GM21526 (cell line): ENCODE measurements around the gene CRYGN.

Experiments used
- ATAC-seq: cut with Tn5 transposase; IDR thresholded peaks from one replicate; pipeline ENCODE4 v1.9.1; 2021; ENCODE audit warnings: moderate library complexity; ENCODE audit not compliant: unreplicated experiment, low FRiP score

The CRYGN gene, protein sequence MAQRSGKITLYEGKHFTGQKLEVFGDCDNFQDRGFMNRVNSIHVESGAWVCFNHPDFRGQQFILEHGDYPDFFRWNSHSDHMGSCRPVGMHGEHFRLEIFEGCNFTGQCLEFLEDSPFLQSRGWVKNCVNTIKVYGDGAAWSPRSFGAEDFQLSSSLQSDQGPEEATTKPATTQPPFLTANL

DNA sequence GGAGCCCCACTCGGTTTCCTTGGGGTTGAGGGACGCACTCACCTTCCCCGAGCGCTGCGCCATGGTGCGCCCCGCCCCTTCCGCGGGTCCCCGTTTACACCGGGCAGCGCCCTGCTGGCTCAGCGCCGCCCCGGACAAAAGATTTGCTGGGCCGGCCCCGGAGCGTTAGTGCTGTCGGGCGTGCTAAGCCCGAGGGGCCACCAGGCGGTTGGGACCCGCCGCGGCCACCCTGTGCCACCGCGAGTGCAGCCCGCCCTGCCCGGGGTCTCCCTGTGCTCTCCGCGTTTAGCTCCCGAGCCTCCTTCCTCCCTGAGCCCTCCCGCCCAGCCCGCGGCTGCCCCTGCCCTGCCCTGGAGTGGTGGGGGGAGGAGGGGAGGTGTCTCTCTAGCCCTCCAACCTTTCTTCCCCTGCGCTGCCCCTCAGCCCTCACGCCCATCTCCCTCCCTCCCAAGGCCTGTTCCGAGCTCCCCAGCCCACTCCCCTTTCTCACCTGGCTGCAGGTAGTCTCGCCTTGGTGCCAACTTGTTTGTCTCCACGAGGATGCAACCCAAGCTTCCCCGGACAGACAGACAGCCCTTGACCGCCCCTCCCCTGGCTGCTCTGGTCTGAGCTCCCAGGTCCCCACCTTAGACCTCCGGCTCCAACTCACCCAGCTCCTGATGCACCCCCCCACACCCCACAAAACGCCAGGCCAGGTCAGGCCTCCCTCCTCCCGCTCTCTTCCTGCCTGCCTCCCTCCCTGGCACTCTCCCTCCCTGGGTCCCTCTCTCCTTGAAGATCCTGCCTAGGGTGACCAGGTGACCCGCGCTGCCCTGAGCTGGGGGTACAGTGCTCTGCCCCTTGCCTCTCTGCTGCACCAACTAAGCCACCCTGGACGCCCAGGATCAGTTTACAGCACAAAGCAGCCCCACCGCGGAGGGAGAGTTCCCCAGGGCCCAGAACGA, at the start of gene CRYGN:
Gene CRYGN, minus strand, starts transcription at position 287 of the 944 bp plus-strand sequence. Its CDS starts 224 bp downstream, at position 63.
- no peak for ATAC-seq

DNA sequence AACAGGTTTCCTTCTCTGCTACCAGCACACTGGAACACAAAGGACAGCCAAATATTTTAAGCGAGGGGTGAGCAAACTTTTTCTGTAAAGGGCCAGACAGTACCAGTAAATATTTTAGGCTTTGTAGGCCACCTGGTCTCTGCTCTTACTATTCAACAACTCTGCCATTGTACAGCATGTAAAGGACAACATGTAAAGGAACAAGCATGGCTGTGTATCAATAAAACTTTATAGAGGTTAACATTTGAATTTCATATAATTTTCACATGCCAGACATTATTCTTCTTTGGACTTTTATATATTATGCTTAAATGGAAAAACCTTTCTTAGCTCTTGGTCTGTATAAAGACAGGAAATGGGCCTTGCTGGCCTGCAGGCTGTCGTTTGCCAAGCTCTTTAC, 49.6 kb upstream of the CRYGN start:
- no peak for ATAC-seq

DNA sequence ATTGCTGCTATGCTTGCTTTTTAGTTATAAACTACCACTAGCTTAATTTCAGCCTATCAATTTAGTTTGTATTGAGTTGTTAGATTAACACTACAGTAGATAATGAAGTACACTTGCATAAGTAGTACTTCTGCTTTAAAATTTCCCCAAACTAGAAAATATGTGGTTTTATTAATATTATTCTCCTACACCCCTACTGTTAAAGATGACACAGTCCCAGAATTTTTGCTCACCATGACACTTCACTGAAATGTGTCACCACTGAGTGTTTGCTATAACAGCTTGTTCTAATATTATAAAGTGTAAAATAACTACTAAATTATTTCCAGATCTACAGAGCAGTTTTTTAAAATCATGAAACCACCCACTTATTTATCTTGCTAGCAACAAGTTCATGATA, 48.2 kb upstream of the CRYGN start:
- ATAC-seq: no peak

DNA sequence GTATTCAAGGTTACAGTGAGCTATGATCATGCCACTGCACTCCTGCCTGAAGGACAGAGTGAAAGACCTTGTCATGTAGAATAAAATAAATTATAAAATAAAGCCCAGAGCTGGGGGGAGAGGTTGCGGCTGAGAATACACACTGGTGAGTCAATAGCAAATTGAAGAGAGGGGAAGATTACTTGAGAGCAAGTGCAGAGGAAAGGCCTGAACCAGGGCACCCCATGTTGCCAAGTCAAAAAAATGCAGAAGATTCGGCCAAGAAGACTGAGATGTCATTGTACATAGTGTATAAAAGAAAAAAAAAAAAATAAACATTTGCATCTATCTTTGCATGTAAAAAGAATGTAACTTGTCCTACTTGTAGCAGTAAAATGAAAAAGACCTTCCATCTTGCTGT, 47.3 kb upstream of the CRYGN start:
- no peak for ATAC-seq

DNA sequence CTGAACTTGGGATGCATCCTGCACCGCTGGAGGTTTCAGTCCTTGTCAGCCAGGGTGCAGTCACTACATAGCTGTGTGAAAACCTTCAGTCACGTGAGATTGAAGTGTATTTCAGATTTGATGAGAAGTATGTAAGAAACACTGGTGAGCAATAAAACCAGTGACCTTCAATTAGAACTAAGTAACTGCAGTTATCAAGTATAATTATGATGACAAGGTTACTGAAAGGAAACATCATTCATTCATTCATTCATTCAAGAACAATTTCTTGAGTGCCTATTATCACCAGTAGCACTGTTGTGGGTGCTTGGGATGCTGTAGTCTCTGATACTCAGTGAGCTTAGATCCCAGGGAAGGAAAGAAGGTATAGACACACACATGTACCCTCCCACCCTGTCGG, 46.1 kb upstream of the CRYGN start:
- ATAC-seq: no peak

DNA sequence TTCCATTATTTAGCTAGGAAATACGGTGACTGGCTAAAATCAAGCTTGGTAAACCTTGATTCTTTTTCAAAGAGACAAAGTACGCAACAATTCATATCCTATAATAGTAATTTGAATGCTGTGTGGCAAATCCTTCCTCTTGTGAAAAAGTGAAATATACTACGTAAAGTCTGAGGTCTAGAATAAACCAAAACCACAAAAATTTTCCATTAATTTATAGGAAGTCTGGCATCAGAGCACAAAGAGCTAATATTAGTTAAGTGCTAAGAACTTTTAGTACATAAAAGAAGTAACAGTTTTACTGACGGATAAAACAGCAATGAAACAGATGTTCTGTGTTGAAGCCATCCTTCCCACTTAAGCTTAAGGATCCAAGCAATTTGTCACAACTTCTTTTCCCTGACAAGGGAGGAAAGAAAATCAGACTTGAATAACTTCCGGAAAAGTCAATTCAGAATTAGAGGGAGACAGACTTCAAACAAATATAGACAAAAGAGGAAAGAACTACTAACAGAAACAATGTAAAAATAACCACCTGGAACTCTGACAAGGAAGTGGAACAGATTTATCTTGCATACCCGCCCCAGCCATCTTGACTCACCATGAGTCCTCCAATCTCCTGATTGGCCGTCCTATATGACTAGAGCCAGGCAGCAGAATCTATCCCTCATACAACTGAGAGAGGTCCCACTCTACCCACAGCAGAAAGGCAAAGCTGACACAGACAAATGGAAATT, 45.2 kb upstream of the CRYGN start:
- no peak for ATAC-seq

DNA sequence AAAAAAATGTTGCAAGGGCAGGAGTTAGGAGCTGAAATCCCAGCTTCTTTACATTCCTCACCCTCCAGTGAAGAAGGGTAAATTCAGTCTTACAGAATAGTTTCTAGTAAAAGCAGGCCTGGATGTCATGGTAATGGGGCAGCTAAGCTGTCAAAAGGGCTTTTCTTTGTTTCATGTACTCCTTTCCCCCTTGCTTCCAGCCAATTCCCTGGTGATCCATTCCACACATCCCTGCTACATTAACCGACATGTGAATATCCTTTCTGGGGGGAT, 43.7 kb upstream of the CRYGN start:
- ATAC-seq: no peak

DNA sequence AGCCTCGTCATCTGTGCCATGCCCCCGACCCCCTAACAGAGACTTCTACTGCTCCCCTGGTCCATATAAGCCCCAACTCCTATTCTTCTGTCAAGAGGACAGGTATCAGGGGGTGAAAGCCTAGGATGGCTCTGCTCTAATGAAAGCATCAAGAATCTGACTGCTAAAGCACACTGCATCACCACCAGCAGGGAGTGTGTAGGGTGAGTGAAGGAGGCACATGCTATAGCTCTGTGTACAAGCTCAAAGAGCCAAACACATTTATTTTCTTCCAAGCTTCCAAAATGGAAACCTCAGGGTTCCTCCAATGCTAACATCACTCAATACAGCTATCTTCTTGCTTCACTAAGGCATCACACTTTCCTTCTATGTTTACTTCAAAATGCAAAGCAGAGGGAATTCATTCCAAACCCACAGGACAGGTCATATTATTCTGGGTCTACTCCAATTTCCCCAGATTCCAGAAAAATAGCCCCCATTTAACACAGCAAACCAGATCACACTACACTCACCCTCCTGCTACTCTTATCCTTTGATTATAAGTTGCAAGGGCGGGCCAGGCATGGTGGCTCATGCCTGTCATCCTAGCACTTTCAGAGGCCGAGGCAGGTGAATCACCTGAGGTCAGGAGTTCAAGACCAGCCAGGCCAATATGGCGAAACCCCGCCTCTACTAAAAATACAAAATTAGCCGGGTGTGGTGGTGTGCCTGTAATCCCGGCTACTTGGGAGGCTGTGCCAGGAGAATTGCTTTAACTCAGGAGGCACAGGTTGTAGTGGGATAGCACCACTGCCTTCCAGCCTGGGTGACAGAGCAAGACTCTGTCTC, 43.2 kb upstream of the CRYGN start:
- no peak for ATAC-seq

DNA sequence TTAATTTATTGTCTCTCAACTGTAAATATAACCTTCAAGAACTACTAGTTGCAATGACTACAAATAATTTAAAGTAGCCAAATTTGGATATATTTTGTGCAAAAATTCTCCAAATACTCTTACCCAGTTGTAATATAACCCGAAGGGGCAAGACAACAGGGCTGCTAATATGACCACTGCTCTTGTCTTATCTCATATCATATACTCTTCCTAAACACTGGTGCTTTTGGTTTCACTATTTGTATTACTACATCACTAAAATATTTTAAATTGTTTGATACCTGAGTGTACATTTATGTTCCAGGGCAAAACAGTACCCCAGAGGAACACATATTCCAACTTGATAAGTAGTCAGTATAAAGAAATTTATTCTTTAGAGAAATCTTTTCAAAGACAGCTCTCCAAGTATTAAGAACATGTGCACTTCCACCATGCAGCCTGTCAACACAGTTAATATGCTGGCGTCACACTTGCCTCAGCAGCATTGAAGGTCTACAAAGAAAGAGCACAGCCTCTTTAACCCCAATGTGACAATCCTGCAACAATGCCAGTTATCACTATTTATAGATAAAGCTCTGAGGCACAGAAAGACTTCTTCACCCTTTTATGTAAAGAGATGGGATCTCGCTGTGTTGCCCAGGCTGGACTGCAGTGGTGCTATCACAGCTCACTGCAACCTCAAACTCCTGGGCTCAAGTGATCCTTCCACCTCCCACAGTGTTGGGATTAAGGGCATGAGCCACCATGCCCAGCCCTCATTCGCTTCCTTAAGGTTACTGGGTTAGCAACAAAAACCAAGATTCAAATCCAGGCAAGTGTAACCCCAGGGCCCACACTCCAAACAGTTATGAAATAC, 41.9 kb upstream of the CRYGN start:
- ATAC-seq: no peak

DNA sequence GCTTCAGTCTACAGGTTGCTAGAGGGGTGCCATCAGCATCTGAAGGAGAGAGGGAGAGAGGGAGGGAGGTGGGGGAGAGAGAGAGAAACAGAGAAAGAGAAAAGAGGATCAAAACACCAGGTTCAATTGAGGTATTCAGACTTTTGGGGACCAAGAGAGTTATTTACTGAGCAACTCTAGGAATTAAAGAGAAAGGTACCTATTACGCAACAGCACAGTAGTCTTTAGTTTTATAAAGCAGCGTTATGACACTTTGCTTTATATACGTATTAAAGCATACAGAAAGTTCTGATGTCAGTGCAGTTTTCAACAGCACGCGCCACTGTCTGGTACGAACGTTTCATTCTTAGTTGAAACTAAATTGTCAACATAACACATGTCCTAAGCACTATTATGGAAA, 37.9 kb upstream of the CRYGN start:
- no peak for ATAC-seq

DNA sequence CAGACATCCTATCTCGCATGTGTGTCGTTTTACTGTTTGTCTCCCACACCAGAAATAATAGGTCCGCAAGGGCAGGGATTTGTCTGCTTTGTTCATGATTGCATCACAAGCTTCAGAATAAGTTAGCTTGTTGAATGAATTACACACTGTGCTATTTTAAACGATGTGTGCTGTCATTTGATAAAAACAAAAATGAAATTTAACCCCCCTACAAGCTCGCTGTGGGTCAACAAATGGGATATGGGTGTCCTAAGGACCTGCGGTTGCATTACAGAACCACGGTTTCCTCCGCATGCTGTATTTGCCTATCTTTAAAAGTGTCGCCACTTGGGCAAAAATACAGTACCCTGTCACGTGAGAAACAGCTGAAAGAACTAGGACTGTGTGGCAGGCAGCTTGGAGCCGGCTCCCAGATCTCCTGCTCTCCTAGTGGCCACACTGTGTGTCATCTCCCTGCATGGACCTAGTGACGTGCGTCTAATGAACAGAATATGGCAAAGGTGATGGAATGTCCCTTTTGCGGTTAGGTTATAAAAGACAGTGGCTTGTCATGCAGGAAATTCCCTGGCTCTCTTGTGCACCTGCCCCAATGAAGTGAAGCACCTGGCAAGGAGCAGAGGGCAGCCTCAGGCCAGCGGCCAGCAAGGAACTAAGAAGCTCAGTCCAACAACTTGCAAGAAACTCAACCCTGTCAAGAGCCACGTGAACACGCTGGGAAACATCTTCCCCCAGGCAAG, 32.9 kb upstream of the CRYGN start:
- no peak for ATAC-seq

DNA sequence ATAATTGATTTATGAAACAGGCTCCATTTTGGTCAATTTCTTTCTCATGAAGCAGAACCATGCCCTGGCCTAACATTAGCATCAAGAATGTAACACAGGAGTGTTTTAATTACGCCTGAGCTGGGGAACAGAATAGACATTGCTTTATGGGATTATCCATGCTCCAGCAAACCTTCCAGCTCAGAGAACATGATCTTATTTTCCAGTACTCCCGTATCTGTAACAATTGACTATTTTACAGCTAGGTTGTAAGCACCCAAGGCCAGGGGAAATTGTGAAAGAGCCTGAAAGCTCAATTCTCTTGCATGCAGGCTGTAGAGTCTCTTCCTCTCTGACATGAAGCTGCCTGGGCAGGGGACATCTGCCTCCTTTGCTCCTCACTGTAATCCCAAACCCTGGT, 30.8 kb upstream of the CRYGN start:
- ATAC-seq: no peak

DNA sequence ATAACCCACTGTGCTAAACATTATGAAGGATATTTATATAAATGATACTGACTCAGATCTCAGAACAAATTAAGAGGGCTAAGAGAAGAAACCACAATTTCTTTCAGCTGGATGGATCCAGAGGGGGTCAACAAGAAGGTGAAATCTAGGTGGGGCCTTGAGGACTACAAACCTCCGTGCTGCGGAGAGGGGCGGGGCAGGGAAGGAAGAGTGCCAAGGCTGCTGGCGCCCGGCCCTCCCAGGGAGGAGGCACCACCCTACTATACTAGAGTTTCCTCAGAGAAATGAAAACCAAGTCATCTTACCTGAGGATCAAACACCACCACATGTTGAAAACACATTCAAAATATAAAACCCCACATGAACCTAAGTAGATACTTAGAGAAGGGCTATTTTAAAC, 29.3 kb upstream of the CRYGN start:
- no peak for ATAC-seq

DNA sequence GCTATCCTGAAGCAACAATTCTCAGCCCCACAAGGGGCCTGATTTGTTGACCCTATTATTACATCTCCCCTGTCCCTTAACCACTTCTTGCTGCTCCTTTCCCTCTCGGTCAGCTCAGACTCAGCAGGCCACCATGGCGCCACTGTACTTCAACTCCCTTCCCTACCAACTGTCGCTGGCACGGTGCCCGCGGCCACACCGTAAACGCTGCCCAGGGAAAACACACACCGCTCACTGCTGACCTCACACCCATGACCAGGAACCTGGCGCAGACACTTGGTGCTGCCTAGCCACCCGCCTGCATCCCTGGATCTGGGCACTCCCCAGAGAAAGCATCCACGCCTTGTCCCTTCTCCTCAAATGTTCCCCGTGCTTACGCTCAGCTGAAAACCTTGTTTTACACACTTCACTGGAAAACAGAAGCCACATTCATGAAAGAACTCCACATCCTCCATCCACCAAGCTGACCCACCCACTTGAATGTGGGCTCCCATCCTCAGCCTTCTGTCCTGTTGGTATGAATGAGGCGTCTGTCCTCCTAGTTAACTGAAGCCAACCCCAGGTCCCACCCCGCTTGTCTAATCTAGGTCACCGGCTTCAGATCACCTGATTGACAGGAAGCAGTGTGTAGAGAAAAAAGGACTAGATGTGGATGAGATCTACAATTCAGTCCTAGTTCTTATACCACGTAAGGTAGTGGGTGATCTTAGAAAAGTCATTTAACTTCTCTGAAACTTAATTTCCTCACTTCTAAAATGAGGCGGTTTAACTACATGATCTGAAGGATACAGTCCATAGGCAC, 28.5 kb upstream of the CRYGN start:
- ATAC-seq: no peak

DNA sequence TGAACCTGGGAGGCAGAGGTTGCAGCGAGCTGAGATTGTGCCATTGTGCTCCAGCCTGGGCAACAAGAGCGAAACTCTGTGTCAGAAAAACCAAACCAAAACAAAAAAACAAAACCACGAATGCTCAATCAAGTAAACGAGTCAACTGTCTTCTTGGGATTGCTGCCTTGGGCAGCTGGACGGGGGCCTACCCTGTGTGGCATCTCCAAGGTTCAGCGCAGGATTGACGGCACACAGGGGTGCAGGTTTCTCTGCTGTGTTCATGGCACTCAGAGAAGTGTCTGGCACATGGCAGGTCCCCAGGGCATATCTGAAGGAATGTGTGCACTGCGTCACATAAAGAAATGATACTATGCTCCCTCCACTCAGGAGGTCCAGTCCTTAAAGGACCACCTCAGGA, 25.2 kb upstream of the CRYGN start:
- ATAC-seq: no peak

DNA sequence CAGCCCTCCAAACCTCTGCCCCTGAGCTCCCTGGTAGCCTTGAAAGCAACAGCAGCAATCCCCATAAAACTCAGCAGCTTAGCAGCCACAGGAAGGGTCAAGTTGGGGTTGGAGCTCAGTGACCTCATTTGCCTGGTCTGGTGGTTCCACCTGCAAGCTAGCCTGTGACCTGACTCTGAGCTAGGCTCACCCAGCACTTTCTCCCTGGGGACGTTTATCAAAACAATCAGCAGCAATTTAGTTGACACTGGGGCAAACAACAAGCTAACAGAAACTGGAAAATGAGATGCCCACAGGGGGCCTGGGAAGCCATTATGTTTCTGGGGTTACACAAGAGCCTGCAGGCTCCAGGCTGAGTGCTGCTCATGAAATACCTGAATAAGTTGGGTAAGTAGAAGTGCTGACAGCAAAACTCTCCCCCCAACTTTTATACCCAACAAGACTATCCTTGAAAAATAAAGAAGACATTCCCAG, 22.4 kb upstream of the CRYGN start:
- ATAC-seq: no peak

DNA sequence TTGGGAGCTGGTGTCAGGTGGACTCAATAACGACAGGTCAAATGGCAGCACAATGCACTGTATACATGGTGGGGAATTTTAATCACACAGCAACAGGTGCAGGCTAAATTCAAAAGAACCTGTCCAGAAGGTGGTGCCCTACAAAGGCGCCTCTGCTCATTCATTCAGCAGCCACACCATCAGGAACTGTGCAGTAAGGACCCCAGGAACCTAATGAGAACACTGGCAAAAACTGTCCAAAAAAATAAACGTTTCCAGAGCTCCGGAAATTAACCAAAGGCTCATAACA, 21.9 kb upstream of the CRYGN start:
- ATAC-seq: no peak

DNA sequence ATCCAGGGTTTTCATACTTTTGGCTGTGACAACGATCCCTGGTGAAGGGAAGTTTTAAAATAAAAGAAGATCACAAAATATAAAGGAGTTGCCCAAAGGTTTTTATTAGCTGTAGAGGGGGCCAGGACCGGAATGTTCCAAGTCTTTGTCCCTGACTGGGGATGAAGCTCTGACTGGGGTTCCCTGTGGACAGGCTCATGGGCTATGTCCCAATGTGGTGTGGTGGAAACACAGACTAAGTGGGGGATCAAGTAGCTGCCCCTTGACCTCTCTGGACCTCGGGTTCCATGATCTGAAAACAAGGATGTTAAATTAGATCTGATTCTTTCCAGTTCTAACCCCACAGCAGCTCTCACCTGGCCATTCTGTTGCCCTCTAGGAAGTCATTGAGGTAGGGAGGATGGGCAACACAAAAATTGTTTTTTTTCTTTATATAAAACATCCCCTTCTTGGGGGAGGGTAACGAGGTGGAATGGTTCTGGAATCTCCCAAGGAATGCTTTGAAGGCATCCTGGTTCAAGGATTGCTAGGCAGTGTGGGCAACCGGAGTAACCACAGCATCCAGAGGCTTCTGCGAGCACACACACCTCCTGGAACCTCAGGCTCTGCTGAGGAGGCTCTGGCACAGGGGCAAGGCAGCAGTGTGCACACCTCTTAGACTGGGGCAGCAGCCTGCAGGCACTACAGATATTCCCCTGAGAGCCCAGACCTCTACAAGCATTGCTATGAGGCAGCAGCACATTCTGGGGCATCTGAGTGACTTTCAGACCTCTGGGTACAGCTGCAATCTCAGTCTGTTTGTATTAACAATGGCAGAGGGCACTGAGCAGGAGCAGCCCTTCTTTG, 21.4 kb upstream of the CRYGN start:
- no peak for ATAC-seq
